Erythroblast (primary cell): ENCODE measurements around the gene RNF4.

ENCODE experiments used
- GATA1 ChIP-seq: IDR thresholded peaks from 2 replicates; pipeline ENCODE4 v1.6.1; 2011; ENCODE audit warnings: low read depth, mild to moderate bottlenecking, control low read depth, low read length, moderate library complexity
- POLR2A ChIP-seq: IDR thresholded peaks from 2 replicates; pipeline ENCODE4 v1.6.1; 2011; ENCODE audit warnings: mild to moderate bottlenecking, low read length

DNA sequence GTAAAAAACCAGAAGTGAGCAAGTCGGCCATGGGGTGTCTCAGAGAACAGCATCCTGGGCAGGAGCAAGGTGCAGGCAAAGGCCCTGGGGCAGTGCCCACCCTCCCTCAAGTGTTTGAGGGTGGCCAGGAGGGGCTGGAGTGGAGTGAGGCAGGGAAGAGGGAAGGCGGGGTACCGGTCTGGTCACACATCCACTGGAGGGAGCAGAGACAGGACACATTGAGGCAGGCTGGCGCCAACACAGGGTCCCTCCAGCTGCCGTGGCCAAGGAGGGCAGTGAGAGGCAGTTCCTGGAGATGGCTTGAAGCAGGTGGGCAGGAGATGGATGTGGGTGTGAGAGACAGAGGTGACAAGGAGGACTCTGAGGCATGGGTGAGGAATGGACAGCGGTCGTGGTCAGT is 20.3 kb upstream of the RNF4 start:
- no peak for TF ChIP-seq POLR2A
- TF ChIP-seq GATA1: no peak
